Suprapubic skin (tissue), 4 donors: Measurements from ENCODE around the gene RPAP2. TPM values are rescaled to one million over a fixed set of nuclear protein-coding genes. Genes with fewer than 3 reads are reported as not detected.
"Not testable (repeated sequence)": the region's sequence is repeated elsewhere in the genome, so short reads cannot be mapped to it uniquely, and the experiment has no call there.

ENCODE experiments used
- DNase-seq, 2 donors: peaks; one replicate each; pipeline ENCODE4 v3.0.0-alpha.2; 2019; ENCODE audit warnings: low spot score in 2 of 2
- H3K27ac ChIP-seq: fragments of 200-600 bp; sonication (generic); one replicate; pipeline ENCODE4 v1.5.1; 2019
- H3K27me3 ChIP-seq: fragments of 200-600 bp; sonication (generic); one replicate; pipeline ENCODE4 v1.5.1; 2019
- H3K36me3 ChIP-seq: fragments of 200-600 bp; sonication (generic); one replicate; pipeline ENCODE4 v1.5.1; 2019
- H3K4me1 ChIP-seq: fragments of 200-600 bp; sonication (generic); one replicate; pipeline ENCODE4 v1.5.1; 2019
- H3K4me3 ChIP-seq: fragments of 200-600 bp; sonication (generic); one replicate; pipeline ENCODE4 v1.5.1; 2019; ENCODE audit warnings: mild to moderate bottlenecking
- H3K9me3 ChIP-seq: fragments of 200-600 bp; sonication (generic); one replicate; pipeline ENCODE4 v1.5.1; 2019
- EP300 ChIP-seq: sonication (generic); formaldehyde crosslinking; IDR thresholded peaks from one replicate; pipeline ENCODE4 v1.6.1; 2017; ENCODE audit warnings: antibody characterized with exemption
- POLR2A ChIP-seq, 2 donors: fragments of 450-650 bp; IDR thresholded peaks; one replicate each; pipeline ENCODE4 v1.6.1; 2017; ENCODE audit warnings: antibody characterized with exemption in 2 of 2, mild to moderate bottlenecking in 2 of 2, moderate library complexity in 2 of 2
- POLR2AphosphoS5 ChIP-seq, 3 donors: sonication (generic); formaldehyde crosslinking; IDR thresholded peaks; one replicate each; pipeline ENCODE4 v1.6.1; 2017; ENCODE audit warnings: antibody characterized with exemption in 3 of 3
- WGBS: methylation state at CpG from one replicate; pipeline ENCODE4 v1.1.5; 2018; 5-methylcytosine and 5-hydroxymethylcytosine counted together
- total RNA-seq, 4 donors: library from RNA; depleted of rRNA; stranded (reverse); fragments of >200 nt; gene quantifications; one replicate each; pipeline ENCODE4 v1.1.0, GENCODE V29; 2016
- TF ChIP-seq, protein P1 (sequence below), 2 donors: fragments of 200-600 bp in 1 of 2; fragments of 450-650 bp in 1 of 2; sonication (generic) in 1 of 2; IDR thresholded peaks; one replicate each; pipeline ENCODE4 v1.5.1; 2016 to 2019; ENCODE audit warnings: antibody characterized with exemption in 2 of 2, mild to moderate bottlenecking in 1 of 2, moderate library complexity in 1 of 2

Gene RPAP2
- total RNA-seq, 4 donors from 2014 or later, result 6.8 to 10.5 (median 9.0) TPM

DNA sequence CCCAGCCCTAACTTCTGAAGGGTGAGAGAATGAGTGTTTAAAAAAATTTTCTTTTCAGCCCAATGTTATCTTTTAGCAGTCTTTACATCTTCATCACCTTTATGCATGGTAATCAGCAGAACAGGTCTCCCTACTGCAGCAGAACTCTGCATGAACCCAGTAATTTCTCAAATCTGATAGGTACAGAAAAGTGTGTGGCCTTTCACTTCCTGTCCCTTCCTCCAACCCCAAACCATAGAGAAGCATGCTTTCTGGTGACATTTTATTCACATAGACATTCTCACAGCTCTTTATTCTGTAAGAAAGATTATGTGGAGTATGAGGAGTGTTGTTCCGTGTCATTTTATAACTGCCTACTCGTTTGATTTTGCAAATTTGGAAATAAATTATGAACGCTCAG lies 68.6 kb downstream of the RPAP2 start:
- Histone ChIP-seq H3K27ac (no peak overlapping the region), H3K36me3 (peaks cover 11% of the 10 kb centered on the region), H3K4me3 (no peak overlapping the region), H3K9me3 (no peaks in the 10 kb centered on the region), H3K27me3 (no peaks in the 10 kb centered on the region), H3K4me1 (no peaks in the 10 kb centered on the region)
- DNase-seq, result no peak
- TF ChIP-seq POLR2A (IDR thresholded peaks at IDR 0.05) (no peak), POLR2AphosphoS5 (IDR thresholded peaks at IDR 0.05) (no peak), EP300 (no peak)
- TF ChIP-seq, protein P1, sequence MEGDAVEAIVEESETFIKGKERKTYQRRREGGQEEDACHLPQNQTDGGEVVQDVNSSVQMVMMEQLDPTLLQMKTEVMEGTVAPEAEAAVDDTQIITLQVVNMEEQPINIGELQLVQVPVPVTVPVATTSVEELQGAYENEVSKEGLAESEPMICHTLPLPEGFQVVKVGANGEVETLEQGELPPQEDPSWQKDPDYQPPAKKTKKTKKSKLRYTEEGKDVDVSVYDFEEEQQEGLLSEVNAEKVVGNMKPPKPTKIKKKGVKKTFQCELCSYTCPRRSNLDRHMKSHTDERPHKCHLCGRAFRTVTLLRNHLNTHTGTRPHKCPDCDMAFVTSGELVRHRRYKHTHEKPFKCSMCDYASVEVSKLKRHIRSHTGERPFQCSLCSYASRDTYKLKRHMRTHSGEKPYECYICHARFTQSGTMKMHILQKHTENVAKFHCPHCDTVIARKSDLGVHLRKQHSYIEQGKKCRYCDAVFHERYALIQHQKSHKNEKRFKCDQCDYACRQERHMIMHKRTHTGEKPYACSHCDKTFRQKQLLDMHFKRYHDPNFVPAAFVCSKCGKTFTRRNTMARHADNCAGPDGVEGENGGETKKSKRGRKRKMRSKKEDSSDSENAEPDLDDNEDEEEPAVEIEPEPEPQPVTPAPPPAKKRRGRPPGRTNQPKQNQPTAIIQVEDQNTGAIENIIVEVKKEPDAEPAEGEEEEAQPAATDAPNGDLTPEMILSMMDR (IDR thresholded peaks at IDR 0.05), result no peak
- WGBS, result 84% methylated on average over 3 of the region's 3 CpGs

DNA sequence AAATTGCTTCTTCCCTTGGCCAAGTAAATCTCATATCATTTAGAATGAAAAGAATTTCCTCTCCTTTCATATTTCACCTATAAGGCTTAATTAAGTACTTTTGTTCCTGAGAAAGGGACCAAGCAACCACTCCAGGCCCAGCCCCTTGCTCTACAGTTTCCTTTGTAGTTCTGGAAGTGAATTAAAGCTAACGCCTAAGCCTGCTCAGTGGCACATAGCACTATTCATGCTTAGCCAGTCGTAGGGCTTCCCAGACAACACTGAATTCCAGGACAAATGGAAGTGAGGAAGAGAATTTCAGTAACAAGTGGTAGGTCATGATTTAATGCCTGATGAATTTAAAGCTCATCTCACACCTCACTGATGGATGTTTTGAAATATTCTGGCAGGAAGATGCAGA lies 73.3 kb downstream of the RPAP2 start:
- WGBS, result 81% methylated on average over 2 of the region's 2 CpGs
- Histone ChIP-seq H3K9me3 (no peaks in the 10 kb centered on the region), H3K27ac (no peak overlapping the region), H3K27me3 (no peaks in the 10 kb centered on the region), H3K4me1 (no peaks in the 10 kb centered on the region), H3K36me3 (peaks cover 10% of the 10 kb centered on the region), H3K4me3 (no peak overlapping the region)
- DNase-seq, result no peak
- TF ChIP-seq EP300 (no peak), POLR2A (IDR thresholded peaks at IDR 0.05) (no peak), POLR2AphosphoS5 (IDR thresholded peaks at IDR 0.05) (no peak)
- TF ChIP-seq, protein P1 (IDR thresholded peaks at IDR 0.05), result no peak

DNA sequence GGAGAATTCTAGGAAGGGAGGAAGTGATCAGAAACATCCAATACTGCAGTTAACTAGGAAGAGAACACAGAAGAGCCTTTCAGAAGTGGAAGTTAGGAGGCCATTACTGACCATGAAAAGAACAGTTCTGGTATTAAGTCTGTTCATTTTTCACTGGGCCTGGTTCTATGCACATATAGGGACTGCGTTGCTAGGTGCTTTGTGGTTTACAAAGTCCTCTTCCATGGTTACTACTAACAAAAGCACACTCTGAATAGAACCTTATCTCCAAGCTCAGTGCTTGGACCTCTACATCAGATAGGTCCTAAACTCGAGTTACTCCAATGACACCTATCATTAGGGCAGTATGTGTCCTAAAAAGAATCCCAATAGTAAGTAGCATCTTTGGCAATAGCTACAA lies 75.4 kb downstream of the RPAP2 start:
- H3K27me3 ChIP-seq, result no peaks in the 10 kb centered on the region
- no peak overlapping the region for H3K27ac ChIP-seq
- H3K36me3 ChIP-seq, result peaks cover 7% of the 10 kb centered on the region
- no peaks in the 10 kb centered on the region for H3K9me3 ChIP-seq
- H3K4me3 ChIP-seq, result no peak overlapping the region
- no peak for DNase-seq
- no peaks in the 10 kb centered on the region for H3K4me1 ChIP-seq
- TF ChIP-seq POLR2A (IDR thresholded peaks at IDR 0.05), result no peak
- 84% methylated on average over 2 of the region's 2 CpGs for WGBS

DNA sequence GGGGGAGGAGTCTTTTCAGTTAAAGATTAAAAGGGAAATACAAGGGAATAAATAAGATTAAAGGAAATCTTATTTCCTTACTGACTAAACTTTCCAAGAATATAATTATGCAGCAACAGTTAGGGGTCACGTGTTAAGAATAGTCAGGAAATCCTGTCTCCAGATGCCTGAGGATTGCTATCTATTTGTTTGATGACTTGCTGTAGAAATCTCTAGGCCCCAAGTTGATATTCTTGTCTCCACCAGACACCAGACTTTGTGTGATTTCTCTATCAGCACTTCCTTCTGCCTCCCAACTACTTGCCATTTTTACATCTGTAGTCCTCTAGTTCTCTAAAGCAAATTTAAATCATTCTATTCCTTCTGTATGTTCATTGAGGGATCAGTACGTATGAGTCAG lies 77.5 kb downstream of the RPAP2 start:
- no peak for DNase-seq
- TF ChIP-seq POLR2A (IDR thresholded peaks at IDR 0.05) (no peak), POLR2AphosphoS5 (IDR thresholded peaks at IDR 0.05) (no peak), EP300 (no peak)
- TF ChIP-seq, protein P1 (IDR thresholded peaks at IDR 0.05), result no peak
- Histone ChIP-seq H3K9me3 (no peaks in the 10 kb centered on the region), H3K4me1 (no peaks in the 10 kb centered on the region), H3K36me3 (peaks cover 6% of the 10 kb centered on the region), H3K27me3 (no peaks in the 10 kb centered on the region), H3K4me3 (no peak overlapping the region), H3K27ac (no peak overlapping the region)
- WGBS, result 76% methylated on average over 2 of the region's 2 CpGs

DNA sequence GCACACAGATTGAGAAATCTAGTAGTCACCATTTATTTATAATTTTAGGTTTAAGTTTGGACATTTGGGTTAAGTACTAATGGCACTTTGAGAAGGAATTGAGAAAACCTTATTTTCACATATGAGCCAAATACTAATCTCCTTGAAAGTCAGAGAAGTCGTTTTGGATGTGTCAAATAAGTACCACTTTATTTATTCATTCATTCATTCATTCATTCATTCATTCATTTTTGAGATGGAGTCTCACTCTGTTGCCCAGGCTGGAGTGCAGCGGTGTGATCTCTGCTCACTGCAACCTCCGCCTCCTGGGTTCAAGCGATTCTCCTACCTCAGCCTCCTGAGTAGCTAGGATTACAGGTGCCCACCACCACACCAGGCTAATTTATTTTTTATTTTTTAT lies 79.1 kb downstream of the RPAP2 start:
- H3K4me3 ChIP-seq, H3K27me3 ChIP-seq, H3K4me1 ChIP-seq, H3K9me3 ChIP-seq, H3K27ac ChIP-seq, DNase-seq, H3K36me3 ChIP-seq: not testable (repeated sequence)
- WGBS, result 98% methylated on average over 4 of the region's 4 CpGs

DNA sequence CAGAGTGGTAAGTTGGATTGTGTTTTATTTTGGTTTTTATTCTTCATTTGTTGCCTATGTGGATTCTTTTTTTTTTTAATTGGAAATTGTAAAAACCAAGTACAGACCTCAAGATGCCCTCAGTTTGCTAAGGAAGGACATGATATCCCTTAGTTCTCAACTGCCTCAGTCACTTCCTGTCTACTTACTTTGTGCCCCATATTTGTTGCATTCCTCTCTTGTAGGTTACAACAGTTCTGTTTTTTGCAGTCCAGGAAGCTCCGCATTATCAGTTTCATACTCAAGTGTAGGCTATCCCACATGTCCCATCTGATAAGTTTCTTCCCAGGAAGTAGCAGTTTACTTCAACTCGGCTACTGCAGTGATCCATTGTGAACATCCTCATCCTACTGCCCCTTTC lies 82.0 kb downstream of the RPAP2 start:
- H3K9me3 ChIP-seq, result peaks cover 11% of the 10 kb centered on the region
- no peak overlapping the region for H3K4me3 ChIP-seq
- peaks cover 21% of the 10 kb centered on the region for H3K36me3 ChIP-seq
- no peaks in the 10 kb centered on the region for H3K4me1 ChIP-seq
- TF ChIP-seq POLR2AphosphoS5 (IDR thresholded peaks at IDR 0.05) (no peak), POLR2A (IDR thresholded peaks at IDR 0.05) (no peak), EP300 (no peak)
- TF ChIP-seq, protein P1 (IDR thresholded peaks at IDR 0.05), result no peak
- no peaks in the 10 kb centered on the region for H3K27me3 ChIP-seq
- H3K27ac ChIP-seq, result no peak overlapping the region
- DNase-seq, result no peak
- 95% methylated on average over 2 of the region's 2 CpGs for WGBS

DNA sequence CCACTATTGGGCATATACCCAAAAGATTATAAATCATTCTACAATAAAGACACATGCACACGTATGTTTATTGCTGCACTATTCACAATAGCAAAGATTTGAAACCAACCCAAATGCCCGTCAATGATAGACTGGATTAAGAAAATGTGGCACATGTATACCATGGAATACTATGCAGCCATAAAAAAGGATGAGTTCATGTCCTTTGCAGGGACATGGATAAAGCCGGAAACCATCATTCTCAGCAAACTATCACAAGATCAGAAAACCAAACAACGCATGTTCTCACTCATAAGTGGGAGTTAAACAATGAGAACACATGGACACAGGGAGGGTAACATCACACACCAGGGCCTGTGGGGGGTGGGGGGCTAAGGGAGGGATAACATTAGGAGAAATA lies 95.1 kb downstream of the RPAP2 start:
- not testable (repeated sequence) for H3K36me3 ChIP-seq, DNase-seq, H3K4me1 ChIP-seq, H3K4me3 ChIP-seq, H3K27ac ChIP-seq, H3K27me3 ChIP-seq
- 93% methylated on average over 4 of the region's 4 CpGs for WGBS
- peaks cover 40% of the 10 kb centered on the region for H3K9me3 ChIP-seq
